BE2C (cell line): ENCODE data around the gene CPVL.
A peak's percentile ranks its signal among the peaks of the same experiment; 100 is the strongest.

Experiments used
- DNase-seq: peaks from one replicate; pipeline ENCODE4 v3.0.0-alpha.2; 2020
- H3K27me3 ChIP-seq: fragments of 250-450 bp; sonication (Bioruptor Pico); 2 replicates; pipeline ENCODE4 v1.5.1; 2020; ENCODE audit warnings: mild to moderate bottlenecking
- H3K36me3 ChIP-seq: fragments of 250-450 bp; sonication (Bioruptor Pico); 2 replicates; pipeline ENCODE4 v1.5.1; 2020; ENCODE audit warnings: mild to moderate bottlenecking
- H3K4me1 ChIP-seq: fragments of 250-450 bp; sonication (Bioruptor Pico); 2 replicates; pipeline ENCODE4 v1.5.1; 2020
- H3K4me3 ChIP-seq: 2 replicates; pipeline ENCODE4 v1.5.1; 2011; ENCODE audit warnings: low read depth, low read length
- H3K9me3 ChIP-seq: fragments of 250-450 bp; sonication (Bioruptor Pico); 2 replicates; pipeline ENCODE4 v1.5.1; 2020
- TF ChIP-seq, protein P1 (sequence below): IDR thresholded peaks from 2 replicates; pipeline ENCODE4 v1.5.1; 2012; ENCODE audit warnings: mild to moderate bottlenecking, low read depth, low read length

The CPVL gene

DNA sequence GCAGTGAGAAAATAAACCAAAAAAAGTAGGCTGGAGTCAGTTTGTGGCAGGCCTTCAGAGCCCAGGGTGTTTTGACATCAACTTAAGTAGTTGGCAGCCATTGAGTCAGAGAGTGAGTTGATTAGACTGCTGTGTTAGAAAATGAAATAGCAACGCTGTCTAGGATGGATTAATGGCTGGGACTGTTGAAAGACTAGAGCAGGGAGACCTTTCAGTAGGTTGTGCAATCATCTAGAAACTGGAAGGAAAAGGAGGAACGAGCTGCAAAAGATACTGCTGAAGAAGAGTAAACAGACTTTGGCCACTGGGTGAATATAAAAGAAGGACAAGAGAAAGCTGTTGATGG is 159.6 kb downstream of the CPVL start:
- TF ChIP-seq, protein P1, sequence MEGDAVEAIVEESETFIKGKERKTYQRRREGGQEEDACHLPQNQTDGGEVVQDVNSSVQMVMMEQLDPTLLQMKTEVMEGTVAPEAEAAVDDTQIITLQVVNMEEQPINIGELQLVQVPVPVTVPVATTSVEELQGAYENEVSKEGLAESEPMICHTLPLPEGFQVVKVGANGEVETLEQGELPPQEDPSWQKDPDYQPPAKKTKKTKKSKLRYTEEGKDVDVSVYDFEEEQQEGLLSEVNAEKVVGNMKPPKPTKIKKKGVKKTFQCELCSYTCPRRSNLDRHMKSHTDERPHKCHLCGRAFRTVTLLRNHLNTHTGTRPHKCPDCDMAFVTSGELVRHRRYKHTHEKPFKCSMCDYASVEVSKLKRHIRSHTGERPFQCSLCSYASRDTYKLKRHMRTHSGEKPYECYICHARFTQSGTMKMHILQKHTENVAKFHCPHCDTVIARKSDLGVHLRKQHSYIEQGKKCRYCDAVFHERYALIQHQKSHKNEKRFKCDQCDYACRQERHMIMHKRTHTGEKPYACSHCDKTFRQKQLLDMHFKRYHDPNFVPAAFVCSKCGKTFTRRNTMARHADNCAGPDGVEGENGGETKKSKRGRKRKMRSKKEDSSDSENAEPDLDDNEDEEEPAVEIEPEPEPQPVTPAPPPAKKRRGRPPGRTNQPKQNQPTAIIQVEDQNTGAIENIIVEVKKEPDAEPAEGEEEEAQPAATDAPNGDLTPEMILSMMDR = no peak
- Histone ChIP-seq H3K4me3 (no peak overlapping the region), H3K4me1 (no peaks in the 10 kb centered on the region; the same call in none of the 2 replicates), H3K36me3 (no peaks in the 10 kb centered on the region), H3K27me3 (peaks cover under 1% of the 10 kb centered on the region; the same call in 1 of the 2 replicates), H3K9me3 (no peaks in the 10 kb centered on the region)
- DNase-seq = no peak

DNA sequence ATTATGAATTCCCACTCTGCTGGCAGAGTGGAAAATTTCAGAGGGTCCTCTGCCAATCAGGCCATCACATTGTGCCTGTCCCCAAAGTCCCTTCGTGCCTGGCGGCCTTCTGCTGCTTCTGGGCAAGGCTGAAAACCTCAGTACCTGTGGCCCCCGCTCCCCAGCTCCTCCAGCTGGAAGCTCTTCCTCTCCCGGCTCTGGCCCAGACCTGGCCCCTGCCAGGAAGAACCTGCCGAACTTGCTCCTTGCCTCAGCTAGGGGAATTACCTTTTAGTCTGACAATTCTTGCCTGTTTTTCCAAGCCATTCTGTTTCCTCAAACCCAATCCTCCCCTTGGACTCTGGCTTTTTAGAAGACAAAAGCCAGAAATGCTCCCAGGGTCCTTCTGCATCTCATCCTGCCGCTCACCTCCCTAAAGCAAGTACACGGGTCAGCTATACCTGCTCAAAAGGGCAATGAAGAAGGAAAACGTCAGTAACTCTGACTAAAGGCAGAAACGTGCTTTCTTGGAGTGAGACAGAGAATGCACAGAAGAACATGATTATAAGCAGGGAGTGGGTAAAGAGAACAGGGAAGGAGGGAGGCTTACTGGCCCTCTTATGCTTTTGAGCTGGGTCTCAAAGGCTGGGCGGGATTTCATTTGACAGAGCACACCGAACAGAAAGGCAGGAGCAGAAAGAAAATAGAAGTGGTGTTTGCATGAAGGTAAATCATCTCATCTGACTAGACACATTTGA is 160.1 kb downstream of the CPVL start:
- no peaks in the 10 kb centered on the region; the same call in none of the 2 replicates for H3K4me1 ChIP-seq
- H3K4me3 ChIP-seq = no peak overlapping the region
- no peaks in the 10 kb centered on the region for H3K9me3 ChIP-seq
- peaks cover 6% of the 10 kb centered on the region; the same call in 1 of the 2 replicates for H3K27me3 ChIP-seq
- TF ChIP-seq, protein P1 = no peak
- no peaks in the 10 kb centered on the region for H3K36me3 ChIP-seq
- DNase-seq = no peak

DNA sequence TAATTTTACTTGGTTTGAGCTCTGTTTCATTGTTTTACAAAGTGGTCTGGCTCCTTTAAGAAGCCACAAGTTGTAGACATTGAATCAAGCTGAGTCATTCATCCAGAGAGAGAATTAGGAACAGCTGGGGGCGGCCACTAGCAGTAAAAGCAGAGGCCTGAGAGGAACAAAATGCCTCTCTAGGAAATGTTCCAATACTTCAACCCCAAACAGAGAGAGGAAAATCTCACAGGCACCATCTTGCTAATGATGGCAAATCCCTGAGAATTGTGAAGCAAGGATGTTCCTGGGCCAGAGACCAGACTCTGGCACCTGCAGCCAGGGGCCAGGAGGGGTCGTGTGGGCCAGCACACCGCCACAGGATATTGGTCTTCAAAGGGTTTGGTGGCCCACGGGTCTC is 161.7 kb downstream of the CPVL start:
- no peaks in the 10 kb centered on the region; the same call in none of the 2 replicates for H3K4me1 ChIP-seq
- peak; percentile 24 for DNase-seq
- H3K9me3 ChIP-seq = no peaks in the 10 kb centered on the region
- H3K4me3 ChIP-seq = no peak overlapping the region
- H3K27me3 ChIP-seq = peaks cover 9% of the 10 kb centered on the region; the same call in 1 of the 2 replicates
- TF ChIP-seq, protein P1 = no peak
- H3K36me3 ChIP-seq = no peaks in the 10 kb centered on the region

DNA sequence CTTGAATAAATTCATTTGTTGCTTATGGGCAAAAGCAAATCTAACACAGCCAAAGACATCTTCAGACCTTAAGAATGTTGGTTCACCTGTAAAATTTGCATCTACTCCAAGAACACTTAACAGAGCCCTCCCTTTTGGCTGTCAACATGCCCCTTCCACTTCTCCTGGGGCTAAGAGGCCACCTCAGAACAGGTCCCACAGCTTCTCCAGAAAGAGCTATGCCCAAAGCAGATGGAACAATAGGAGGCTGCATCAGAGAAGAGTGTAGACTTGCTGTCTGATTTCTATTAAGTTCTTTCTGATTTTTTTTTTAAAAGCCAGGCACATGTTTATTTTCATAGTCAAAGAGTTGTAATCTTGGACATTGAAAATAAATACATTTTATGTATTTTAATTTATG is 162.1 kb downstream of the CPVL start:
- Histone ChIP-seq H3K4me1 (no peaks in the 10 kb centered on the region; the same call in none of the 2 replicates), H3K27me3 (peaks cover 9% of the 10 kb centered on the region; the same call in 1 of the 2 replicates), H3K9me3 (no peaks in the 10 kb centered on the region), H3K4me3 (no peak overlapping the region), H3K36me3 (no peaks in the 10 kb centered on the region)
- TF ChIP-seq, protein P1 = no peak
- no peak for DNase-seq

DNA sequence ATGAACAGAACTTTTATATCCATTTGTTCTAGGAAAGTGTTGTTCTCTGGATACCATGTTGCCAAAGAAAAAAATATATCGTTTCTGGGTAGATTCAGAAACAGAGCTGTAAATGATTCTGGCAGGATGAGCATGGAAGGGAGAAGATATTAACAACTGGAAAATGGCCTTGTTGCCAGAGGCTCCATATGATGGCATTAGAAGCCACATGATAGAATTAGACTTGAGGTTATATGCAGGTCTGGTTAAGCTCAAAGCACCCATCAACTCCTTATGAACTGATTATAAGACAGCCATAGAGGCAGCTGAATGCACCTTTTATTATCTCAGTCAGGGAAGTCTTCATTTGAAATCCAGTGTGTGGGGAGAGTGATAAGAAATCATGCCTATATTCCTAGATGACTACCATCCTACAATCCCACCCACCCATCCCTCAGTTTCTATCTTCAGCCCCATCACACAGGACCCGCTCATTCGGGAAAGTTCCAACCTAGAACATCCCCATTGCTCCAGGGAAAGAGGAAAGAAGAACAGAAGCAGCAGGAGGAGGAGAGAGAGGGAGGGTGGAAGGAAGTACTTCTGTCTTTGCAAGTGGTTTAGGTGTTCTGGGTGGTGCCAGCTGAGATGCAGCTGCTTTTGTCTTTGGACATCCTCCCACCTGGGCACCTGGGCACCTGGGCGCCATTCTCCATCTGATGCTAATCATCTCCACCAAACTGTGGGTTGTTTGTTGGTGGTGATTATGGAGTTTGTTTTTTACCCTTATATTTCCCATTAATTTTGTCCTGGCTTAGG is 162.7 kb downstream of the CPVL start:
- H3K9me3 ChIP-seq = no peaks in the 10 kb centered on the region
- DNase-seq = peak; percentile 24
- no peaks in the 10 kb centered on the region; the same call in none of the 2 replicates for H3K4me1 ChIP-seq
- H3K4me3 ChIP-seq = no peak overlapping the region
- no peaks in the 10 kb centered on the region for H3K36me3 ChIP-seq
- TF ChIP-seq, protein P1 = no peak
- H3K27me3 ChIP-seq = peaks cover 9% of the 10 kb centered on the region; the same call in 1 of the 2 replicates

DNA sequence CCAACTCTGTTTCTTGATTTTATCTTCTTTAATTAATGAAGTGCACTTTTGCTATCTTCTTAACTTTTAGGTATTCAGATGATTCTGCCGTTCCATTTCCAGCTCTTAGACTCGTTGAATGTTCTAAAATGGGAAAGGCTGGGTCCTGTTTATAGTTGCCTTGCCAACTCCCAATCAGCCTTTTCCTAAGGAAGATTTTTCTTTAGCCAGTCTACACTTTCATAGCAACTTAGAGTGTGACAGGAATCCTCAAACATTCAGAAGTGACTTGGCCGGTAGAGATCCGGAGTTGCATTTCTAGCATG is 165.2 kb downstream of the CPVL start:
- no peak overlapping the region for H3K4me3 ChIP-seq
- no peaks in the 10 kb centered on the region for H3K36me3 ChIP-seq
- no peaks in the 10 kb centered on the region for H3K9me3 ChIP-seq
- no peak for DNase-seq
- TF ChIP-seq, protein P1 = no peak
- peaks cover 3% of the 10 kb centered on the region for H3K4me1 ChIP-seq
- H3K27me3 ChIP-seq = peaks cover 9% of the 10 kb centered on the region; the same call in 1 of the 2 replicates
